Left lung (tissue), 10 donors: ENCODE results near the gene ROGDI. TPM values are rescaled to one million over a fixed set of nuclear protein-coding genes. Genes with fewer than 3 reads are reported as not detected.
A peak's percentile ranks its signal among the peaks of the same experiment; 100 is the strongest.

Experiments
- ATAC-seq: fragments of 200-7000 bp; cut with Tn5 transposase; one replicate; pipeline ENCODE4 v1.9.1; 2020; ENCODE audit warnings: moderate library complexity
- DNase-seq, 4 donors: peaks; one replicate each; pipeline ENCODE4 v3.0.0-alpha.2; 2013 to 2020
- H3K27ac ChIP-seq, 2 donors: fragments of 200-600 bp; sonication (generic) in 1 of 2; one replicate each; pipeline versions ENCODE4 v1.5.0 to v1.8.0; 2020 to 2021
- H3K27me3 ChIP-seq, 2 donors: fragments of 200-600 bp; sonication (generic) in 1 of 2; one replicate each; pipeline versions ENCODE4 v1.5.0 to v1.8.0; 2020 to 2021
- H3K36me3 ChIP-seq, 2 donors: fragments of 200-600 bp; sonication (generic) in 1 of 2; one replicate each; pipeline versions ENCODE4 v1.5.0 to v1.8.0; 2020 to 2021
- H3K4me1 ChIP-seq, 2 donors: fragments of 200-600 bp; one replicate each; pipeline ENCODE4 v1.8.0; 2021
- H3K4me3 ChIP-seq, 2 donors: fragments of 200-600 bp; sonication (generic) in 1 of 2; one replicate each; pipeline versions ENCODE4 v1.5.0 to v1.8.0; 2020 to 2021; ENCODE audit warnings: mild to moderate bottlenecking in 1 of 2
- H3K9me3 ChIP-seq, 2 donors: fragments of 200-600 bp; sonication (generic) in 1 of 2; one replicate each; pipeline versions ENCODE4 v1.5.0 to v1.8.0; 2020 to 2021
- intact Hi-C, 2 donors: fragments of 100-400 bp; cut with DNase I; formaldehyde crosslinking; loops; one replicate each; pipeline versions ENCODE4 v1.11.2 to v1.14.2; 2022
- polyA plus RNA-seq, 6 donors: library from polyadenylated mRNA; unstranded; fragments of 120-200 nt; gene quantifications; one replicate each; pipeline ENCODE4 v1.2.1, GENCODE V29; 2013; ENCODE audit not compliant: insufficient read length in 6 of 6
- total RNA-seq, 2 donors: library from RNA; stranded (reverse); fragmentation: NEBNext Ultra II Directional; extraction: Animal tissue kit (Norgen Biotek cat#: 25700); gene quantifications; one replicate each; pipeline ENCODE4 v1.2.1, GENCODE V29; 2021
- TF ChIP-seq, protein P1 (sequence below), 2 donors: fragments of 200-600 bp; sonication (generic) in 1 of 2; IDR thresholded peaks; one replicate each; pipeline versions ENCODE4 v1.5.0 to v1.8.0; 2021; ENCODE audit warnings: antibody characterized with exemption in 2 of 2
- donor health status: DM: no; HTN: yes; CAD: no.
- donor health status: DM: no; HTN: no; CAD: no.

The ROGDI gene
- total and polyA plus RNA-seq, 8 donors = 15.7 to 46.4 (median 30.3) TPM

DNA sequence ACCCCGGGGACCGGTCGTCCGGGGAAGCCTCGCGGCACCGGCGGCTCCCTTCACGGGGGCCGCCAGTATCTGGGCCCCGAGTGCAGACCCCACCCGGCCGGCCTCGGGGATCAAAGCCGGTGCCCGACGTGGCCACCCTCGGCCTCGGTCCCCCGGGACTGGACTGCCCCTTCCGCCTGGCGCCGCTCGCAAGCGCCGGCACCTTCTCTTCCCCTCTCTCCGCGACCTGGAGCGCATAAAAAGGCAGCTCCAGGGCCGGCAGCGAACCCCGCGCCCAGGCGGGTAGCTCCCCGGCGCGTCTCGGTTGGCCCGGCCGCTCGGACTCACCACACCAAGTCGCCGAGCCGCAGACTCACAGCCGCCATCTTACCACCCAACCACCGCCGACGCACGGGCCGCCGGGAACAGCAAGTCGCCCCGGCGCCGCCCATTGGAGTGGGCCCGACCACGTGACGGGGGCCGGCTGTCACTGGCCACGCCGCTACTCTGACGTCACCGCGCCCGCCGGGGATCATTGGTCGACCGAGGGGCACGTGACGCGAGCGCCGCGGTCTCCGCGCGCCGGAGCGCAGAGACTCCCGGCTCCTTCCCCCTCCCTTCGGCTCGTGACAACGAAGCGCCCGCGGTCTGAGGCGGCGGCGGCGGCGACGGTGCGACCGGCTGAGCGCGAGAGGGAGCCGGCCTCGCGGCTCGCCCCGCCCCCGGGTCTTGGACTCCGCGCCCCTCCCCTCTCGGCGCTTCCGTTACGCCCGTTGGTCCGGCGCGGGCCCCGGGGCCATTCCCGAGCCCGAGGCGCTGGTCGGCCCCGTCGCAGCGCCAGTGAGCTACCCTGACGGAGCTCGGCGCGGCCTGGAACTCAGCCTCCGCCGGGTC lies 44.7 kb upstream of the ROGDI start, which contains the start of the genes GLYR1 and UBN1:
Gene GLYR1 (minus strand): TSS at position 388 of the 873 bp plus-strand sequence. CDS start 23 bp downstream, at position 365.
Gene UBN1 (plus strand): TSS at position 581 of the 873 bp plus-strand sequence. CDS start 5,437 bp downstream, outside the sequence.
- Histone ChIP-seq H3K36me3 (peaks cover 0 to 34% of the 10 kb centered on the region in 2 donors), H3K27ac (peak within 1 kb of the TSS; percentile 95 to 100), H3K9me3 (no peaks in the 10 kb centered on the region), H3K4me3 (peak within 1 kb of the TSS; percentile 88 to 99), H3K27me3 (no peaks in the 10 kb centered on the region), H3K4me1 (peaks cover 28 to 64% of the 10 kb centered on the region in 2 donors)
- peak; percentile 95 for ATAC-seq
- TF ChIP-seq, protein P1, sequence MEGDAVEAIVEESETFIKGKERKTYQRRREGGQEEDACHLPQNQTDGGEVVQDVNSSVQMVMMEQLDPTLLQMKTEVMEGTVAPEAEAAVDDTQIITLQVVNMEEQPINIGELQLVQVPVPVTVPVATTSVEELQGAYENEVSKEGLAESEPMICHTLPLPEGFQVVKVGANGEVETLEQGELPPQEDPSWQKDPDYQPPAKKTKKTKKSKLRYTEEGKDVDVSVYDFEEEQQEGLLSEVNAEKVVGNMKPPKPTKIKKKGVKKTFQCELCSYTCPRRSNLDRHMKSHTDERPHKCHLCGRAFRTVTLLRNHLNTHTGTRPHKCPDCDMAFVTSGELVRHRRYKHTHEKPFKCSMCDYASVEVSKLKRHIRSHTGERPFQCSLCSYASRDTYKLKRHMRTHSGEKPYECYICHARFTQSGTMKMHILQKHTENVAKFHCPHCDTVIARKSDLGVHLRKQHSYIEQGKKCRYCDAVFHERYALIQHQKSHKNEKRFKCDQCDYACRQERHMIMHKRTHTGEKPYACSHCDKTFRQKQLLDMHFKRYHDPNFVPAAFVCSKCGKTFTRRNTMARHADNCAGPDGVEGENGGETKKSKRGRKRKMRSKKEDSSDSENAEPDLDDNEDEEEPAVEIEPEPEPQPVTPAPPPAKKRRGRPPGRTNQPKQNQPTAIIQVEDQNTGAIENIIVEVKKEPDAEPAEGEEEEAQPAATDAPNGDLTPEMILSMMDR (IDR thresholded peaks at IDR 0.05) = no peak
- peak; percentile 96 to 99 (median 98) for DNase-seq
- intact Hi-C loops = no loop called here

DNA sequence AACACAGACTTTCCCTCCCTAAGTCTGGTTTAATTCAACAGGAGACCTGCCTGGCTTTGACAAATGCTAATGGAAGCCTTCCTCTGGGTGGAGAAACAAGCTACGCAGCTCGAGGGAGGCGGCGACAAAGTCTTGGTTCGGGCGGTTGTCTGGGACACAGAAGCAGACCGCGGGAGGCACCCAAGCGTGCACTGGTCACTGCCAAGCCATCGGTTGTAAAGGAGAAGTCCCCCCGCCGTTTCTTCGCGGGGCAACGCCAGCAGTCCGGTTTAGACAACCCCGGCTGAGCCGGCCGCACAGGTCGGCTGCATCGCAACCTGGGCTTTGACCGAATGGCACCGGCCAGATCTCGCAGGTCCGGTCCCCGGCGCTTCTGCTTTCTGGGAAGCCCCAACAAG lies 44.1 kb upstream of the ROGDI start:
- ATAC-seq (peak; percentile 72), DNase-seq (peak; percentile 16 to 89 (median 57))
- Histone ChIP-seq H3K9me3 (no peaks in the 10 kb centered on the region), H3K4me3 (peak overlapping the region; percentile 88 to 99), H3K36me3 (peaks cover 0 to 41% of the 10 kb centered on the region in 2 donors), H3K27me3 (no peaks in the 10 kb centered on the region), H3K4me1 (peaks cover 28 to 58% of the 10 kb centered on the region in 2 donors), H3K27ac (peak overlapping the region; percentile 95 to 100)
- TF ChIP-seq, protein P1 (IDR thresholded peaks at IDR 0.05) = no peak
- intact Hi-C loops = no loop called here

DNA sequence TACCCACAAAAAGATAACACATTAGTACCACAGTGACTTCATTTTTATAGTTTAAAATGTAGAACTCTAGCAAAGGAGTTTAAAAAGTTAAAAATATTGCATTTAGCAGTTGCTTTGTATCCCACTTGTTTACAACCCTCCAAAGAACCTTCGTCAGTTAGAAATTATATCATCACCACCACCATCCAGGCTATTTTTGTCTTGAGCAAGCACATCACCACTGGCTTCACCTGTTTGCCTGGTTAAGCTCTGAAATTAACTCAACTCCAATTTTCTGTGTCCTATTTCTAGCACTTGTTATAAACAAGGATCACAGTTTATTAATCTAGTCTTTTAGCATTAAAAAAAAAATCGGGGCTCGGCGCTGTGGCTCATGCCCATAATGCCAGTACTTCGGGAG lies 38.6 kb upstream of the ROGDI start:
- no peak for ATAC-seq
- H3K9me3 ChIP-seq = no peaks in the 10 kb centered on the region
- no peak for DNase-seq
- TF ChIP-seq, protein P1 (IDR thresholded peaks at IDR 0.05) = no peak
- H3K4me3 ChIP-seq = no peak overlapping the region
- peaks cover 6 to 20% of the 10 kb centered on the region in 2 donors for H3K4me1 ChIP-seq
- no peaks in the 10 kb centered on the region for H3K27me3 ChIP-seq
- intact Hi-C loops = no loop called here
- H3K27ac ChIP-seq = no peak overlapping the region
- peaks cover 0 to 96% of the 10 kb centered on the region in 2 donors for H3K36me3 ChIP-seq

DNA sequence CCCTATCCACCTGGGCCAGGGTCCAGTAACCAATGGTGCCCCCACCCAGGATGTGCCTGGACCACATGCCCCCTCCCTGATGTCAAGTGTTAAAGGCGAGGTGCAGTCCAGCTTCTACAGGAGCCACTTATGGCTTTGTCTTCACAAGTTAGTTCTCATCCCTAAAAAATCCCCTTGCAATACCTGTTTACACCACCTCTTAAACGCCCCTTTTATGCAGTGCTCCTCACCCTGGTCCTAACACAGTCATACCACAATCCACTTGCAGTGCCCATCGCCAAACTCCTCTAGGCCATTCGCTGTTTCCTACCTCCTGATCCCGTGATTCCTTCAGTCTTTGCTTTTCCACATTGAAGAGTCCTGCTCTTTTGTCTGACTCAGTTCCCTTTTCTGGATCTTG lies 37.5 kb upstream of the ROGDI start:
- ATAC-seq (no peak), DNase-seq (no peak)
- Histone ChIP-seq H3K27ac (no peak overlapping the region), H3K4me1 (peaks cover 0 to 9% of the 10 kb centered on the region in 2 donors), H3K36me3 (peaks cover 0 to 100% of the 10 kb centered on the region in 2 donors), H3K27me3 (no peaks in the 10 kb centered on the region), H3K4me3 (no peak overlapping the region), H3K9me3 (no peaks in the 10 kb centered on the region)
- intact Hi-C loops = no loop called here
- TF ChIP-seq, protein P1 (IDR thresholded peaks at IDR 0.05) = no peak
